ENCODE data around the gene ZBTB43.

DNA sequence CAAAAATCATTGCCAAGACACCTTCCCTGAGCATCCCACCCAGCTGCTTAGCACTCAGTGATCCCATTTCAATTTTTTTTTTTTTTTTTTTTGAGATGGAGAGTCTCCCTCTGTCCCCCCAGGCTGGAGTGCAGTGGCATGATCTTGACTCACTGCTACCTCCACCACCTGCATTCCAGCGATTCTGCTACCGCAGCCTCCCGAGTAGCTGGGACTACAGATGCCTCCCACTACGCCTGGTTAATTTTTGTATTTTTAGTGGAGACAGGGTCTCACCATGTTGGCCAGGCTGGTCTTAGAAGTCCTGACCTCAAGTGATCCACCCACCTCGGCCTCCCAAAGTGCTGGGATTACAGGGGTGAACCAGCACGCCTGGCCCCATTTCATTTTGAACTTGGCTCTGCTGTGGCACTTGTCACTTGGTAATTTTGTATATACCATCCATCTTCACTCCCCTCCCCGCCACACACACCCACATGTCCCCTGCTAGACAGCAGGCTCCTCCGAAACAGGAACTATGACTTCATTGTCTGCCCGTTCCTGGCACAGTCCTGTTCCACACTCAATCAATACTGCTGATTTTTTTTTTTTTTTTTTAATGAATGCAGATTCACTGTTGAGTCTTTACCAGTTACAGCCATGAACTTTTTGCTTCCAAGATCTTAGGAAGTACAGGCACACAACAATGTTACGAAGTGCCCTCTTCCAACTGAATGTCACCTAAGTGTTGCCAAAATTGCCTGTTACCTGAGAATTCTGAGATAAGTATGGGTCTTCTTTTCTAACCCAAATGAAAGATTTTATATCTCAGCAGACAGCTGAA, 38.3 kb downstream of the ZBTB43 start:
- no peak for TF ChIP-seq EZH2 (IDR thresholded peaks at IDR 0.05; ENCODE audit: low read depth, unreplicated experiment)
- TF ChIP-seq, protein P1, sequence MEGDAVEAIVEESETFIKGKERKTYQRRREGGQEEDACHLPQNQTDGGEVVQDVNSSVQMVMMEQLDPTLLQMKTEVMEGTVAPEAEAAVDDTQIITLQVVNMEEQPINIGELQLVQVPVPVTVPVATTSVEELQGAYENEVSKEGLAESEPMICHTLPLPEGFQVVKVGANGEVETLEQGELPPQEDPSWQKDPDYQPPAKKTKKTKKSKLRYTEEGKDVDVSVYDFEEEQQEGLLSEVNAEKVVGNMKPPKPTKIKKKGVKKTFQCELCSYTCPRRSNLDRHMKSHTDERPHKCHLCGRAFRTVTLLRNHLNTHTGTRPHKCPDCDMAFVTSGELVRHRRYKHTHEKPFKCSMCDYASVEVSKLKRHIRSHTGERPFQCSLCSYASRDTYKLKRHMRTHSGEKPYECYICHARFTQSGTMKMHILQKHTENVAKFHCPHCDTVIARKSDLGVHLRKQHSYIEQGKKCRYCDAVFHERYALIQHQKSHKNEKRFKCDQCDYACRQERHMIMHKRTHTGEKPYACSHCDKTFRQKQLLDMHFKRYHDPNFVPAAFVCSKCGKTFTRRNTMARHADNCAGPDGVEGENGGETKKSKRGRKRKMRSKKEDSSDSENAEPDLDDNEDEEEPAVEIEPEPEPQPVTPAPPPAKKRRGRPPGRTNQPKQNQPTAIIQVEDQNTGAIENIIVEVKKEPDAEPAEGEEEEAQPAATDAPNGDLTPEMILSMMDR (conservative IDR thresholded peaks at IDR 0.05; ENCODE audit: low read depth in 2 of 2): no peak
- no peak for TF ChIP-seq POLR2AphosphoS5 (IDR thresholded peaks at IDR 0.05; ENCODE audit: low read depth)
- no peak for TF ChIP-seq EZH2phosphoT487 (IDR thresholded peaks at IDR 0.05; ENCODE audit: unreplicated experiment)
- TF ChIP-seq REST (IDR thresholded peaks at IDR 0.05; ENCODE audit: unreplicated experiment): no peak
- TF ChIP-seq STAT1 (IDR thresholded peaks at IDR 0.05; ENCODE audit: unreplicated experiment): no peak
- TF ChIP-seq NANOG (IDR thresholded peaks at IDR 0.05; ENCODE audit: borderline replicate concordance): no peak
- TF ChIP-seq CREB1 (CRISPR knock-in tag; IDR thresholded peaks at IDR 0.05; ENCODE audit: low read depth): no peak

Data from GM23338 (cell line).